ENCODE measurements around the gene SPATS2.
"Not testable (repeated sequence)": the region's sequence is repeated elsewhere in the genome, so short reads cannot be mapped to it uniquely, and the experiment has no call there.

The SPATS2 gene

GRCh38 chr12:49525942-49526341, 158.7 kb downstream of the SPATS2 start:
- no peak for DNase-seq

GRCh38 chr12:49527361-49528130, 160.3 kb downstream of the SPATS2 start:
- no peak for DNase-seq

- DNase-seq: no peak
These were observed 162.2 kb downstream of the SPATS2 start for GRCh38 chr12:49529414-49529813.

DNA sequence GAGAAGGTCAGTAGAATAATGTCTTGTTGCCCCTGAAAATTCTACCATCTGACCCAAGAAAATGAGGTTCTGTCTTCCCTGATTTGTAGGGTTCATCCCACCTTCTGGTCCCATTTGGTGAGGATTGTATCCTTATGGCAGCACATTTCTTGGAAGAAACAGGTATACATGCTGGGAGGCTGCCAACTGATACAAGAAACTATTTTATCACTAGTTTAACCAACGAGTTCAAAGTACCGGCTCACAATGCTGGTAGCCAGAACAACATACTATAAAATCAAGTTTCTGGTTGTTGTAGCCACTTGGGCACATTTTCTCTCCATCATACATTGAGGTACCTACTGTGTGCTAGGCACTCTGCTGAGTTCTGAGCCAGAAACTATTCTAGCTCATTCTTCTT, 164.5 kb downstream of the SPATS2 start:
- DNase-seq: no peak

- no peak for DNase-seq
These were observed 166.1 kb downstream of the SPATS2 start for GRCh38 chr12:49533331-49533730.

DNA sequence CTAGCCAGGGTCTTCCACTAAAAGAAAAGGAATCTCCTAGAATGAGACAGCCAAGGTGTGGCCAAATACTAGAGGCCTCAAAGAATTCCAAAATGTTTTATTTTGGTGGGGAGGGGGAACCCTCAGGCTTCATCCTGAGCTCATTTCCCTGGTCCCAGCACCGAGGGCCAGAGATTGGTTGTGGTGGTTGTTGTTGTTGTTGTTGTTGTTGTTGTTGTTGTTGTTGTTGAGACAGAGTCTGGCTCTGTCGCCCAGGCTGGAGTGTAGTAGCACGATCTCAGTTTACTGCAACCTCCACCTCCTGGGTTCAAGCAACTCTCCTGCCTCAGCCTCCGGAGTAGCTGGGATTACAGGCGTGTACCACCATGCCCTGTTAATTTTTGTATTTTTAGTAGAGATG, 166.9 kb downstream of the SPATS2 start:
- not testable (repeated sequence) for DNase-seq

GRCh38 chr12:49534731-49535278, 167.5 kb downstream of the SPATS2 start:
- no peak for DNase-seq

GRCh38 chr12:49535921-49536525, 168.8 kb downstream of the SPATS2 start:
- DNase-seq: no peak

GRCh38 chr12:49536526-49537071, 169.3 kb downstream of the SPATS2 start:
- DNase-seq: no peak

DNA sequence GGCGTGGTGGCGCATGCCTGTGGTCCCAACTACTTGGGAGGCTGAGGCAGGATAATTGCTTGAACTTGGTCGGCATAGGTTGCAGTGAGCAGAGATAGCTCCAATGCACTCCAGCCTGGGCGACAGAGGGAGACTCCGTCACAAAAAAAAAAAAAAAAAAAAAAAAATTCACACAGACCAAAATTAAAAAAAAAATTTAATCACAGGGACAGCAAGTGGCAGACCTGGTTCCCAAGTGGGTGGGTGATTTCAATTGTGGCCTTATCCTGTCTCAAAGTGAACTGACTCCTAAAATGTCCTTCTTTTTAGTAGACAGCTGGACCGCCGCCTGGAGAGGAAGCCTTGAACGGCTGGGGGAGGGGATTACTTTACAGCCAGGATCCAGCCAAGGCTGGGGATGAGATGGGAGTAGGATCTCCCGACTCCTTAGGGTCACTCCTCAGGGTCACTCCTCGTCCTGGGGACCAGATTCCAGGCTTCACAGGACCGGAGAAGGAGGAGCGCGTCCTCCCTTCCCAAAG, 170.0 kb downstream of the SPATS2 start:
- DNase-seq: no peak

DNA sequence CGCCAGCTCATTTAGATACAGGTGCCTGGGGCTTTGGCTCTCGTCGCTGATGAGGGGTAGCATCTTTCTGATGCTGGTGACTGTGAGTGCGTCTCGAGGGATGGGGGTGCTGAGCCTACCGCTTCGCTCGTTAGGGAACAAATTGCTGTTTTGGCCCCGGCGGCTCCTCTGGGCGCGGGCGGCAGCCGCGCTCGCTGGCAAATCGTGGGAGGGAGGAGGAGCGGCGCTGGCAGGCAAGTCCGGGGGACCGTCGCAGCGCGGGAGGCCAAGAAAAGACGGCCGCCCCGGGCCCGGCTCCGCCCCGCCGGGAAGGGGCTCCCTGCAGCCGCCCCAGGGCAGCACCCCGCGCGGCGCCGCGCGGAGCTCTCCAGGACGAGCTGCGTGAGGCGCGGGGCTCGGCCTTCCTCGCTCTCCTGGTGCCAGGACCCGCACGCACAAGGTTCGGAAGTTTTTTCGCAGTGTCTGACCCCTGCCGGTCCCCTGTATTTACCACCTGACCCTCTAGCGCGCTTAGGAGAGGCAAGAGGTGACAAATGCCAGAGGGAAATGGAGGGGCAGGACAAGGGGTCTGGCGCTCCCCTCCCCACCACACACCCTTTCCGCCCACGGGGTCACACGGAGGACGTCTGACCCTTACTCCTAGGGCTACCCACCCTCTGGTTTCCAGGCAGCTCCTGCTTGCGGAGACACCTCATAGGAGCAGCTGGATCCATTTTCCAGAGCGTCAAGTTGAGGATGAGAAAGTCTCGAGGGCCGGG, 170.7 kb downstream of the SPATS2 start:
- peak; percentile 65 for DNase-seq

DNA sequence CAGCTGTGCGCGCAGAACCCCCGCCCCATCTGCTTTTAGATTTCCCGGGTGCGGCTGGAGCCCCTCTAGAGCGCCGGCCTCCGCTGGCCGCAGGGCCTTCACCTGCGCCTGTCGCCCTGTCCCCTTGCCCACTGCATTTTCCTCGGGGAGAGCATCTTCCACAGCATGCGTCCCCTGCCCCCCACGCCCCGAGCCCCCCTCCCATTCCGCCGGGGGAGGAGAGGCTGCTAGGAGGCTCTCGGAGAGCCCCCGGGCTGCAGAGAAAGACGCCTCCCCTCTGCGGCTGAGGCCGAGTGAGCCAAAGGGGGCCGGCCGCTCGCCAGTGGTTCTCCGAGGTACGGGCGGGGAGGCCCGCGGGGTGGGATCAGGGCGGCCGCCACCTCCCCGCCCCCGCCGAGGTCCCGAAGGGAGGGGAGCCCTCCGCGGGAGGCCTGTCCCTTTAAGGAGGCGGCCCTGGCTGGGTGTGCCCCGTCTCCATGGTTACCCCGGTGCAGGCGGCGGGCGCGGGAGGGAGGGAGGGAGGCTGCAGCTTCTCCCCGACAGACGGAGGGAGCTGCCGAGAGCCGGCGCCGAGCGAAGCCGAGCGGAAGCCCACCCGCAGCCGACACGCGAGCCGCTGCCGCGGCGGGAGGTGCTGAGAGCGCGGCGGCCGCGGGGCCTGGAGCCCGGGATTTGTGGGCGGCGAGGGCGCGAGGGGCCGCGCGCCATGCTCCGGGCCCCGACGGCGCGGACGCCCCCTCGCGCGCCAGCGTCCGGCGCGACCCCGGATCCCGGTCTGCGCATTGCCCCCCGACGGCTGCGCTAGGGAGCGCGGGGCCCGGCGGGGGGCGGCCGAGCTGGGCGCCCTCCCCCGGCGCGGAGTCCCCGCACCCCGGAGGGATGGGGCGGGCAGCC, 171.5 kb downstream of the SPATS2 start, which contains the start of gene KCNH3:
Gene KCNH3 (plus strand): TSS at position 521 of the 894 bp plus-strand sequence. CDS start 387 bp downstream, outside the sequence.
- peak; percentile 76 for DNase-seq

DNA sequence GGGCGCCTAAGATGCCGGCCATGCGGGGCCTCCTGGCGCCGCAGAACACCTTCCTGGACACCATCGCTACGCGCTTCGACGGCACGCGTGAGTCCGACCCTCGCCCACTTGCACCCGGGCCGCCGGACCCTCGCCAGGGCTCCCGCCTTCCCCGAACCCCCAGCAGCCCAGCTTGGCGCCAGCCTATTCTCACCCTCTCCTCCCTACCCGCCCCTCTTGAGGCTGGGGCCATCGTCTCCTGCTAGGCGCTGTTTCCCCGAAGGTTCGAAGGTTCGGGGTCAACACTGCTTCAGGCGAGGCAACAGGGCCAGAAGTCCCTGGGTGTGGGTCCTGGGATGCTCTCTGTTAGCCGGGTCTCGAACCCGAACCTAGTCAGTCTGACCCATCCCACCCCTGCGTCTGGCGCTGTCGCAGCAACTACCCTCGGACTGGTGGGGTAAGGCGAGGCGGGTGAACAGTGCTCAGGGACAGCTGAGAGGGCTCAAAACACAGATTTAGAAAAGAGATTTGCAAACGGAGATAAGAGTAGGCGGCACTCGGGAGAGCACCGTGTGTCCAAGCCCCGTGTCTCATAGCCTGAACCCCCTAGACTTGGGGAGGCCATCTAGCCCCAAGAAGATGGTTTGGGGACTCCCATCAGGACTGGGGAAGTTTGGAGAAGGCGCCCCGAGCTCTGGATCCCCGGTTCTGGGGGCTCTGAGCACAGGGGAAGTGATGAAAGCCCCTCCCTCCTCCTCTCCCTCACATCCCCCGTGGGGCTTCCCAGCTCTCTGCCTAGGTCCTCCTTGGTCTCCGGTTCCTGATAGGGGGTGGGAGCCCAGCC, 172.4 kb downstream of the SPATS2 start:
- DNase-seq: no peak

GRCh38 chr12:49540229-49541139, 173.2 kb downstream of the SPATS2 start:
- DNase-seq: no peak

- no peak for DNase-seq
These were observed 174.0 kb downstream of the SPATS2 start for GRCh38 chr12:49541140-49541861.

DNA sequence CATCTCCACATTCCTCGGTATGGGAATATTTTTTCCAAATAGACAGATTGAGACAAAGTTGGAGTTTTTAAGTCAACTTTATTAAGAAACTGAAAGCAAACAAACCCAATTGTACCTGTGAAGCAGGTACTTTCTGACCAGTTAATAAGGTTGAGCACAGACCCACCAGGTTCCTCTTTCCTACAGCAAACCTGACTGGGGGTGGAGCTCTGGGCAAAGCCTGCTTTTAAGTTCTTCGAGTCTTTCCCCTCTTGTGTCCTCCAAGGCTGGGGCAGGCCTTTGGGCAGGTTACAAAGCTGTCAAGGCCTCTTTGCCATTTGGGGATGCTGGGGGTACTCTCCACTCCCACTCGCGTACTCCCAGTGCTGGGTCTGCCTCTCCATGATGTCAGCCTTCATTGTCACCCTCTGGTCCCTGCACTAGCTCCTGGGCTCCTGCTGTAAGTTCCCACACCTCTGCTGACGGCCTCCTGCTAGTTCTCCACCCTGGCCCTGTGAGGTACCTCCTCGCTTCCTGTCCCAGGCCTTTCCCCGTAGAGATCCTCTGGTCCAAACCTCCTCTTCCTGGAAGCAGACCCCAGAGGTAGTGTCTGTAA, 174.7 kb downstream of the SPATS2 start:
- no peak for DNase-seq

- no peak for DNase-seq
These were observed 175.4 kb downstream of the SPATS2 start for GRCh38 chr12:49542592-49543160.

GRCh38 chr12:49543221-49543913, 176.1 kb downstream of the SPATS2 start:
- DNase-seq: no peak

Measured in retina (tissue), 1 donor.